Stimulated activated naive B cell treated with anti-CD40 and anti-IgM and Interleukin-4, amounts not matched to agents 10 μg/mL and 1 μg/mL and 100 μg/mL, for 72 hours (primary cell): ENCODE measurements around the gene RASGEF1C.
A peak's percentile ranks its signal among the peaks of the same experiment; 100 is the strongest.

Source experiments
- ATAC-seq, 2 donors: fragments of 150-1000 bp; cut with Tn5 transposase; replicated peaks; 2 replicates each; pipeline ENCODE4 v1.10.0; 2021; ENCODE audit warnings: moderate library complexity in 1 of 2
- DNase-seq: peaks from one replicate; pipeline ENCODE4 v3.0.0; 2021
- H3K27ac Mint-ChIP-seq: one replicate; pipeline ENCODE4 v1.8.0; 2022; ENCODE audit warnings: mild to moderate bottlenecking, mixed read lengths
- H3K27me3 Mint-ChIP-seq, 2 donors: one replicate each; pipeline ENCODE4 v1.8.0; 2022; ENCODE audit warnings: mixed read lengths in 2 of 2
- H3K36me3 Mint-ChIP-seq, 2 donors: one replicate each; pipeline ENCODE4 v1.8.0; 2022; ENCODE audit warnings: mixed read lengths in 2 of 2, mild to moderate bottlenecking in 1 of 2
- H3K4me1 Mint-ChIP-seq, 2 donors: one replicate each; pipeline ENCODE4 v1.8.0; 2022; ENCODE audit warnings: mixed read lengths in 2 of 2, mild to moderate bottlenecking in 1 of 2
- H3K4me3 Mint-ChIP-seq, 2 donors: one replicate each; pipeline ENCODE4 v1.8.0; 2022; ENCODE audit warnings: mild to moderate bottlenecking in 2 of 2, mixed read lengths in 2 of 2, moderate library complexity in 1 of 2
- H3K9me3 Mint-ChIP-seq, 2 donors: one replicate each; pipeline ENCODE4 v1.8.0; 2022; ENCODE audit warnings: mixed read lengths in 2 of 2, mild to moderate bottlenecking in 1 of 2

The RASGEF1C gene

DNA sequence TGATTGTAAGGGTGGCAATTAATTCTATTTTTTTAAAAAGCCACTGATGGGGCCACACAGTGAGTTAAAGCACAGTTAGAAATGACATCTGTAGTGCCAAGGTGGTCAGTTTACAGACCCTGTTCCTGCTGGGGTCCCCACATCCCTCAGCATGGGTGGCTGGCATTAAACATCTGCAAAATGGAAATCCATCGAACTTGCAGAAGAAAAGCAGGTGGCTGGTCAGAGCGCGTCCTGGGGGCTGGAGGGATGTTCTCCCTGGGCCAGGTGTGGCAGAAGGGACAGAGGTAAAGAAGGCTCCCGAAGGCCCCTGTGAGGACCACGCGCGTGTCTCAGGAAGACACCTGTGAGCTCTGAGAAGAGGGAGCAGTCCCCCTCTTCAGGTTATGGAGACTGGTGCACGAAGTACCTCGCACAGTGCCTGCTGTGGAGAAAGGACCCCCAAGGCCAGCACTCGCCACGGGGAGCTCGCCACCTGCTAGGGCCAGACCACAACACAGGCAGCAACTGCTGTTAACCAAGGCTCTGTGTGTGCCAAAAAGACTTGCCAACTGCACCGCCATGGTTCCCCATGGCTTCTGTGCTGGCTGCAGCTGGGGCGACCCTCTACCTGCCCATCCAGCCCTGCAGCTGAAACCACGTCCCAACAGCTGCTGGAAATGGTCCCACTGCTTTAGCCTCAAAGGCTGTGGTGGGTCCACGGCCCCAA lies 65.2 kb downstream of the RASGEF1C start:
- H3K27me3 Mint-ChIP-seq, result peaks cover 29 to 35% of the 10 kb centered on the region in 2 donors
- no peak for DNase-seq
- no peak for ATAC-seq
- H3K27ac Mint-ChIP-seq, result no peak overlapping the region
- H3K9me3 Mint-ChIP-seq, result peaks cover 10 to 13% of the 10 kb centered on the region in 2 donors
- H3K4me1 Mint-ChIP-seq, result no peaks in the 10 kb centered on the region
- H3K4me3 Mint-ChIP-seq, result no peak overlapping the region
- H3K36me3 Mint-ChIP-seq, result peaks cover 0 to 4% of the 10 kb centered on the region in 2 donors

- H3K36me3 Mint-ChIP-seq, result peaks cover 0 to 4% of the 10 kb centered on the region in 2 donors
- H3K4me3 Mint-ChIP-seq, result no peak overlapping the region
- ATAC-seq, result no peak
- DNase-seq, result no peak
- H3K27ac Mint-ChIP-seq, result no peak overlapping the region
- peaks cover 8 to 9% of the 10 kb centered on the region in 2 donors for H3K9me3 Mint-ChIP-seq
- H3K27me3 Mint-ChIP-seq, result peaks cover 32 to 35% of the 10 kb centered on the region in 2 donors
- H3K4me1 Mint-ChIP-seq, result no peaks in the 10 kb centered on the region
Measured at GRCh38 chr5:180142824-180143610, 66.0 kb downstream of the RASGEF1C start.

- no peak for DNase-seq
- ATAC-seq, result no peak
- Mint-ChIP-seq H3K9me3 (peaks cover 4 to 9% of the 10 kb centered on the region in 2 donors), H3K4me3 (no peak overlapping the region), H3K36me3 (peaks cover 0 to 4% of the 10 kb centered on the region in 2 donors), H3K27ac (no peak overlapping the region), H3K27me3 (peaks cover 25 to 40% of the 10 kb centered on the region in 2 donors), H3K4me1 (no peaks in the 10 kb centered on the region)
Measured at GRCh38 chr5:180142021-180142765, 66.8 kb downstream of the RASGEF1C start.

GRCh38 chr5:180141068-180141660 lies 67.8 kb downstream of the RASGEF1C start:
- DNase-seq (no peak), ATAC-seq (no peak)
- peaks cover 20 to 43% of the 10 kb centered on the region in 2 donors for H3K27me3 Mint-ChIP-seq
- H3K4me1 Mint-ChIP-seq, result no peaks in the 10 kb centered on the region
- H3K27ac Mint-ChIP-seq, result no peak overlapping the region
- no peak overlapping the region for H3K4me3 Mint-ChIP-seq
- no peaks in the 10 kb centered on the region for H3K36me3 Mint-ChIP-seq
- peaks cover 3 to 4% of the 10 kb centered on the region in 2 donors for H3K9me3 Mint-ChIP-seq

- DNase-seq, result no peak
- H3K4me3 Mint-ChIP-seq, result no peak overlapping the region
- H3K9me3 Mint-ChIP-seq, result peaks cover 0 to 3% of the 10 kb centered on the region in 2 donors
- peaks cover 15 to 43% of the 10 kb centered on the region in 2 donors for H3K27me3 Mint-ChIP-seq
- H3K27ac Mint-ChIP-seq, result no peak overlapping the region
- no peaks in the 10 kb centered on the region for H3K4me1 Mint-ChIP-seq
- ATAC-seq, result no peak
- no peaks in the 10 kb centered on the region for H3K36me3 Mint-ChIP-seq
Measured at GRCh38 chr5:180140571-180140970, 68.4 kb downstream of the RASGEF1C start.

DNA sequence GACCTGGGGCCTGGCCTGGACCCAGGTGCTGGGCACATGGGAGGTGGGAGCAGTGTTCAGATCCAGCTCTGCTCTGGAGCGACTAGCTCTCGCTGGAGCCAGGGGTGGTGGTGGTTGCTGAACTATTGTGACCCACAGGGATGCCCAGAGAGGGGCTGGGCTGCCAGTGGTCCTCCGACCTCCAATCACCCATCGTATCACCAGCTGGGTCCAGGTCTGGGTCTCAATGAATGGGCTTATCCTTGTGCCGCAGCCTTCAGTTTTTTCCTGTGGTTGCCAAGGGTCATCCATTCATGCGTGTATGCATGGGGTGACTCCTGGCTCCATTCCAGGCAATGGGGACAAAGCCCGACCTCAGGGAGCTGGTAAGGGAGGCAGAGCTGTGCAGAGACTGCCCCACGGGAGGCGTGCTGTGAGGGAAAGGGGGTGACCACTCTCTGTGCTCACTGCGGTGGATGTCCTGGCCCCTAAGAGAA lies 68.9 kb downstream of the RASGEF1C start:
- Mint-ChIP-seq H3K27me3 (peaks cover 15 to 48% of the 10 kb centered on the region in 2 donors), H3K4me3 (no peak overlapping the region), H3K36me3 (no peaks in the 10 kb centered on the region), H3K27ac (no peak overlapping the region), H3K4me1 (peaks cover 3 to 4% of the 10 kb centered on the region in 2 donors), H3K9me3 (peaks cover 0 to 3% of the 10 kb centered on the region in 2 donors)
- no peak for ATAC-seq
- DNase-seq, result no peak

DNA sequence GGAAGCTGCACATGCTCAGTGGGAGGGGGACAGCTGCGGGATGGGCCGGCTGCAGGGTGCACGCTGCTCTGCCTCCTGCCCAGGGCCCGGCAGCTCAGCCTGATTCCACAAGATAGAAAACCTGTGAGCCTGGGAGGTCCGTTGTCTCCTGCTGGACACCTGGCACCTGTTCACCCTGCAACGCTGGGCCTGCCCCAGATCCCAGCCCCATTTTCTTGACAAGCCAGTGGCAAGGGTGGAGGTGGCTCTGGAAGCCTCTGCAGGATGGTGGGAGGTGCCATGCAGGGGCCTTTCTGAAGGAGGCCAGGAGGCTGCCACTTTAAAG lies 69.3 kb downstream of the RASGEF1C start:
- Mint-ChIP-seq H3K4me3 (no peak overlapping the region), H3K27ac (no peak overlapping the region), H3K9me3 (peaks cover 0 to 3% of the 10 kb centered on the region in 2 donors), H3K27me3 (peaks cover 15 to 52% of the 10 kb centered on the region in 2 donors), H3K36me3 (no peaks in the 10 kb centered on the region), H3K4me1 (peaks cover 3 to 7% of the 10 kb centered on the region in 2 donors)
- ATAC-seq (no peak), DNase-seq (no peak)

DNA sequence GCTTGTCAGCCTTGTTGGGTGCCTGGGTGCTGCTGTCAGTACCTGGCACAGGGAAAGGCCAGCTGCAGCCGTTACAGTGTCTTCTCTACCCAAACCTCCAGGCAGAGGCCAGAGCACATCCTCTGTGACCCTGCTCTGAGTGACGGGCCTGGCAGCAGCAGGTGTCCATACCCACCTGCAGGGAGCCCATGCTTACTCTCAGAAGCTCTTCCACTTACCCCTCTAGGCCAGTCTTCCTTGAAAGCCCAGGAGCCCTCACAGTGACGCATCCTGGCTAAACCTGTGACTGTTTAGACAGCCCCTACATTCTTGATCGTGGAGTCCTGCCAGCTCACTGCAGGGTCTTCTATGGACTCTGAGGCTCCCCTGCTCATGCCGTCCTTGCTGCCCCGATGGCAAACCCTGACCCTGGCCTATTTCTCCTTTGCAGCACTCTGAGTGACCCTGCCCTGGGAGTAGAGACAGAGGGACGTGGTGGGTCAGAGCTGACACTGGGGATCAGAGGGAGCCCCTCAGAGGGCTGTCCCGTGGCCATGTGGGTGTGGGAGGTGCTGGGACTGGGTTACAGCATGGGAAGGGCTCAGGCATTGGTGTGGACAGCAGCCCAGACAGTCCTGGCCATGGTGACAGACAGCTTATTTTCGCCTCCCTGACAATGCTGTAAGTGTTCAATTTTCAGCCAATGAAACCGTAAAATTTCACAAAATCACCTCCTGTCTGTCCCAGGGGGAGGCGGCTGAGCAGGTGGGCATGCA lies 69.9 kb downstream of the RASGEF1C start:
- H3K36me3 Mint-ChIP-seq, result no peaks in the 10 kb centered on the region
- peaks cover 15 to 54% of the 10 kb centered on the region in 2 donors for H3K27me3 Mint-ChIP-seq
- H3K4me1 Mint-ChIP-seq, result peaks cover 3 to 7% of the 10 kb centered on the region in 2 donors
- no peak for ATAC-seq
- no peak overlapping the region for H3K27ac Mint-ChIP-seq
- H3K9me3 Mint-ChIP-seq, result peaks cover 0 to 3% of the 10 kb centered on the region in 2 donors
- H3K4me3 Mint-ChIP-seq, result no peak overlapping the region
- DNase-seq, result no peak

DNA sequence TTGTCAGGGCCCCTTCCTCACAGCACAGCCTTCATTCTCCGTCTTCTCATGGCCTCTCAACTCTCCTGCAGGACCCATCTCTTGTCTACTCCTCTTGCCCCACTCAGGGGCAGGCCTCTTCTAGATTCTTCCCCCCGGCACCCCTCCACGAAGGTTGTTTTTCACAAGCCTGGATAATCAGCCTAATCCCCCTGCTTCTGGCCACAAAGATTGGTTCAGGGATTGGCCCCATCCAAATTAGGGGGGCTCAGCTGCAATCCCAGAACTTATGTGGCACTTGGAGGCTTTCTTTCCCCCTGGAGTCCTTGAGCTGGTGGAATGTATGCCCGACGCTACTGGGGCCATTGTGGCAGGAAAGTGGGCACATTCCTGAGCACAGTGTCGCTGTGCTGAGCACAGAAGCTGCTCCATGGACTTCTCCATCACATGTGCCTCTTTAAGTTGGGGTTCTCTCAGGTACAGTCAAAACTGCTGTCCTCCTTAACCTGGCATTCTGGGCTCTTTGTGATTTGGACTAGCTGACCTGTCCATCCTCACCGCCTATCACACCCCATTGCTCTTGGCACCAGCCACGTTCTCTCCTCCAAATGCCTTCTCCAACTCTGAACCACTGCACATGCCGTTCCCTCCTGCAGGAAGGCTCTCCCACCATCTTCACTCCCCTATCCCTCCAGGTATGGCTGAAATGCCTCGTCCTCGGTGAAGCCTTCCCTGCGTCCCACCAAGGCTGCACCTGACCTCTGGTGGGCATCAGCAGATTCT lies 70.6 kb downstream of the RASGEF1C start:
- H3K27me3 Mint-ChIP-seq, result peaks cover 15 to 54% of the 10 kb centered on the region in 2 donors
- peaks cover 0 to 3% of the 10 kb centered on the region in 2 donors for H3K9me3 Mint-ChIP-seq
- peaks cover 3 to 7% of the 10 kb centered on the region in 2 donors for H3K4me1 Mint-ChIP-seq
- H3K27ac Mint-ChIP-seq, result peak overlapping the region; percentile 6
- DNase-seq (no peak), ATAC-seq (no peak)
- no peak overlapping the region for H3K4me3 Mint-ChIP-seq
- no peaks in the 10 kb centered on the region for H3K36me3 Mint-ChIP-seq

DNA sequence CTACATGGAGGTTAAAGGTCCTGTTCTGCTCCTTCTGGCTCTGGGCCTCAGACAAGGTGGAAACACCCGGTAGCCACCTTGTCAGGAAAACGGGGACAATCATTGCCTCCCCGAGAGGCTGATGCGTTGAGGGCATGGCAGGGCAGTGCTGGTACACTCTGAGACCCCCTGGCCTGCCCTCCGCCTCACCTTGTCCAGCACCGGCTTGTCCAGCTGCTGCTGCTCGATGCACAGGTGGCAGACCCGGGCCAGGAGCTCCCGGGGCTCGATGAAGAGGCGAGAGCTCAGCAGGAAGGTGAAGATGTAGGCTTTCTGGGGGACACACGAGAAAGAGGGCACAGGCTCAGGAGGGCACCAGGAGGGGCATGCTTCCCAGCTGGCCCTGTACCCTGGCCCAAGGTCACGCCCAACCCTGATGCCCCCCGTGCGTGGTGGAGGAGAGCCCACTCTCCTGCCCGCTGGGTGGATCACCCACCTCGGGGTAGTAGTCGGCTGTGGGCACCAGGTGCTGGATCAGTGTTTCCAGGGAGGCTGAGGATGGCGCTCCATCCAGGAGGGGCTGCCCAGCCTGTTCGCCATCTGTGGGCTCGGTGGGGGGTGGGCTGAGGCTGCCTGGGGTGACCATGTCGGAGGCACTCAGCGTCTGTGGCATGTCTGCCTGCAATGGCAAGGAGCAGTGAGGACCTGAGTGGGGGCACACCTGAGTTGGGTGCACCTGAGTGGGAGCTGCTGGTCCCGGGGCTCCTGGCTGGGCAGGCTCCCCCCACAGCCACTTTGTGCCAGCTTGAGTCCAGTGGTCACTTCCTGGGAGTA lies 71.4 kb downstream of the RASGEF1C start:
- no peak for ATAC-seq
- peaks cover 3 to 7% of the 10 kb centered on the region in 2 donors for H3K4me1 Mint-ChIP-seq
- no peak overlapping the region for H3K27ac Mint-ChIP-seq
- no peak for DNase-seq
- H3K27me3 Mint-ChIP-seq, result peaks cover 15 to 54% of the 10 kb centered on the region in 2 donors
- no peaks in the 10 kb centered on the region for H3K36me3 Mint-ChIP-seq
- H3K9me3 Mint-ChIP-seq, result peaks cover 0 to 3% of the 10 kb centered on the region in 2 donors
- no peak overlapping the region for H3K4me3 Mint-ChIP-seq

- ATAC-seq (no peak), DNase-seq (no peak)
- peaks cover 0 to 3% of the 10 kb centered on the region in 2 donors for H3K9me3 Mint-ChIP-seq
- H3K36me3 Mint-ChIP-seq, result no peaks in the 10 kb centered on the region
- H3K27me3 Mint-ChIP-seq, result peaks cover 15 to 48% of the 10 kb centered on the region in 2 donors
- peaks cover 3 to 7% of the 10 kb centered on the region in 2 donors for H3K4me1 Mint-ChIP-seq
- H3K27ac Mint-ChIP-seq, result no peak overlapping the region
- no peak overlapping the region for H3K4me3 Mint-ChIP-seq
Measured at GRCh38 chr5:180136630-180137381, 72.2 kb downstream of the RASGEF1C start.
